GM21737 (cell line): Measurements from ENCODE around the gene MRPS27.
"Not testable (repeated sequence)": the region's sequence is repeated elsewhere in the genome, so short reads cannot be mapped to it uniquely, and the experiment has no call there.

Experiments used
- ATAC-seq: cut with Tn5 transposase; IDR thresholded peaks from one replicate; pipeline ENCODE4 v1.9.1; 2021; ENCODE audit warnings: mild to moderate bottlenecking, moderate library complexity; ENCODE audit not compliant: unreplicated experiment

The MRPS27 gene

GRCh38 chr5:72326306-72326649 is 6.2 kb upstream of the MRPS27 start:
- no peak for ATAC-seq

- ATAC-seq, result no peak
These were observed 5.7 kb upstream of the MRPS27 start for GRCh38 chr5:72325566-72326305.

GRCh38 chr5:72324189-72324825 is 4.3 kb upstream of the MRPS27 start:
- ATAC-seq, result no peak

- not testable (repeated sequence) for ATAC-seq
These were observed 535 bp downstream of the MRPS27 start for GRCh38 chr5:72319435-72319975.

GRCh38 chr5:72314571-72315172 is 5.4 kb downstream of the MRPS27 start:
- ATAC-seq, result no peak

- no peak for ATAC-seq
These were observed 6.9 kb downstream of the MRPS27 start for GRCh38 chr5:72313141-72313540.

- no peak for ATAC-seq
These were observed 11.2 kb downstream of the MRPS27 start for GRCh38 chr5:72308853-72309191.

- peak; percentile 90 for ATAC-seq
These were observed 11.8 kb downstream of the MRPS27 start for GRCh38 chr5:72307968-72308852.

- no peak for ATAC-seq
These were observed 12.5 kb downstream of the MRPS27 start for GRCh38 chr5:72307573-72307967.

- ATAC-seq, result no peak
These were observed 14.6 kb downstream of the MRPS27 start for GRCh38 chr5:72305194-72306142.

GRCh38 chr5:72302171-72302570 is 17.9 kb downstream of the MRPS27 start:
- no peak for ATAC-seq

- ATAC-seq, result peak; percentile 51
These were observed 18.5 kb downstream of the MRPS27 start for GRCh38 chr5:72301557-72301956.

- no peak for ATAC-seq
These were observed 19.3 kb downstream of the MRPS27 start for GRCh38 chr5:72300590-72301339.

- ATAC-seq, result no peak
These were observed 21.3 kb downstream of the MRPS27 start for GRCh38 chr5:72298711-72299110.

GRCh38 chr5:72298136-72298535 is 21.9 kb downstream of the MRPS27 start:
- not testable (repeated sequence) for ATAC-seq

GRCh38 chr5:72296256-72296655 is 23.8 kb downstream of the MRPS27 start:
- no peak for ATAC-seq

- no peak for ATAC-seq
These were observed 24.5 kb downstream of the MRPS27 start for GRCh38 chr5:72295539-72295938.

- ATAC-seq, result no peak
These were observed 25.6 kb downstream of the MRPS27 start for GRCh38 chr5:72294473-72294872.

GRCh38 chr5:72293495-72294055 is 26.5 kb downstream of the MRPS27 start:
- ATAC-seq, result no peak
